ENCODE measurements around the gene SUN2.

SUN2 gene

DNA sequence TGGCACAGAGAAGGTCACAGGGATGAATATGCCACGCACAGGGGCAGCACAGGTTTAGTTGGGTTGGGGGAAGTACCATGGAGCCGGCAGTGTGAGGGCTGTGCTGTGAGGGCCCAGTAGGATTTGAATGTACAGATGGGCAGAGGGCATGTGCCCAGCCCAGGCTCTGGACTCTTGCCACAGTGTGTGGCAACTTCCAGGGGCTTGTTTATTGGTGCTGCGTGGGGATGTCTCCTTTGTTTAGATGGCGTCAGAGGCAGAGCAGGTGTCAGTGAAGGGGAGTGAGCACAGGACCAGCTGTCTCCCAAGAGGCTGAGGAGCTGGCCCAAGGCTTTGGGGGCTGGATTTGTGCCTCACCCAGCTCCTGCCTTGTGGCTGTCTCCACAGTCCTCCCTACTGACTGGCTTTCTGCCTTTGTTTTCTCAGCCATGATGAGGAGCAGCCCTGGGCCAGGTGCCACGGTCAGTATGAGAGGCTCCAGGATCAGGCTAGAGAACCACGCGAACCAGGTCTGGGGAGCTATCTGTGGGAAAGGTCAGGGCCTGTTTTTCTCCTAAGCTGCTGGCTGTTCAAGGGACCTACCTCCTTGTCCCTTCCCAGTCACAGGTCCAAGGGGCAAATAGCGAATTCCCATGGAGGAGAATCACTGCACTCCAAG is 21.9 kb downstream of the SUN2 start:
- peak in 1 of 6 experiments; percentile 42 for DNase-seq

DNA sequence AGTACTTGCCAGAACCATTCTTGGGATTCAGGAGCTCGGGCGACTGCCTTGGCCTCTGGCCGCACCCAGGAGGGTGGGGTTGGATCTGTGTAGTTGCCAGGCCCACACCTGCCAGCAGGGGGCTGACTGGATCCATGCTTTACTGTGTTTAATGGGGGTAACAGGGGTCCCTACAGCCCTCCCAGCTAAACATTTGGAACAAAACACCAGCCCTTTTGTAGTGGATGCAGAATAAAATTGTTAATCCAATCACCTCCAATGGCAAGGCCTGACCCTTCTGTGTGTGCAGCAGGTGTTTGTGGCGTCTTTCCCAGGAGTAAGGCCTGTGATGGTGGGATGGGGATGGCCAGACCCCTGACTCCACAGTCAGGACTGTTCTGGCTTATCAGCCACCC is 22.5 kb downstream of the SUN2 start:
- peak in 5 of 6 experiments; percentile 20 to 57 (median 38) for DNase-seq

DNA sequence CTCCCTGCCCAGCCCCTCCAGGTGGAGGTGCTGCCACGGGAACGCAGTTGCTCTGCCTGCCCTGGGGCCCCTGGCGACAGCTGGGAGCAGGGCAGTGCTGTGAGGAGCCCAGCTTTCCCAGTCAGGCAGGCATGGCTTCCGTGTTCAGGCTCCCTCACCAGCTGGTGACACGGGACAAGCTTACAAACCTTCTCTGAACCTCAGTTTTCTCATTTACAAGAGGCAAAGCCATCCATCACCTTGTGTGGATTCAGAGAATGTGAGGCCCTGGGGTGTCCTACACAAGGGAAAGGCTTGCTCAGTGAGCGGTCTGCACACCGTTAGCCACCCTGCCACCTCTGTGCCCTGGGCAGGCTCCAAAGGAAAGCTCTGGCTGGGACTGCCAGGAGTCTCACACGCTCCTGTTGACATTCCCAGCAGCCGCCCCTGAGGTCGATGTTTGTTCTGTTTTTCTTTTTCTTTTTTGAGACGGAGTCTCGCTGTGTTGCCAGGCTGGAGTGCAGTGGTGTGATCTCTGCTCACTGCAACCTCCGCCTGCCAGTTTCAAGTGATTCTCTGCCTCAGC is 23.5 kb downstream of the SUN2 start:
- peak in 1 of 6 experiments; percentile 40 for DNase-seq

DNA sequence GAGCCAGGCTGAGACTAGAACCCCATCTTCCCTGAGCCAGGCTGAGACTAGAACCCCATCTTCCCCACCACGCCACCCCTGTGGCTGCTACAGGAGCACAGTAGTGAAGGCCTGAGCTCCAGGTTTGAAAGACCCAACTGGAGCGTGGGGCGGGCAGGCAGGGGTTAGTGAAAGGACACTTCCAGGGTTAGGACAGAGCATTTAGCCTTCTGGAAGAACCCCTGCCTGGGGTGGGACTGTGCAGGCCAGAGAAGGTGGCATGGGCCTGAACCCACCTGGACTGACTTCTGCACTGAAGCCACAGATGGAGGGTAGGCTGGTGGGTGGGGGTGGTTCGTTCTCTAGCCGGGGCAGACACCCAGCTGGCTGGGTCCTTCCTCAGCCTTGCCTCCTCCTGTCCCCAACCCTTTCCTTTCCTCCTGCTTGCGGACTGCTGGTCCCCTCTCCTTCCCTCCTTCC is 24.1 kb downstream of the SUN2 start:
- peak in 1 of 6 experiments; percentile 37 for DNase-seq

DNA sequence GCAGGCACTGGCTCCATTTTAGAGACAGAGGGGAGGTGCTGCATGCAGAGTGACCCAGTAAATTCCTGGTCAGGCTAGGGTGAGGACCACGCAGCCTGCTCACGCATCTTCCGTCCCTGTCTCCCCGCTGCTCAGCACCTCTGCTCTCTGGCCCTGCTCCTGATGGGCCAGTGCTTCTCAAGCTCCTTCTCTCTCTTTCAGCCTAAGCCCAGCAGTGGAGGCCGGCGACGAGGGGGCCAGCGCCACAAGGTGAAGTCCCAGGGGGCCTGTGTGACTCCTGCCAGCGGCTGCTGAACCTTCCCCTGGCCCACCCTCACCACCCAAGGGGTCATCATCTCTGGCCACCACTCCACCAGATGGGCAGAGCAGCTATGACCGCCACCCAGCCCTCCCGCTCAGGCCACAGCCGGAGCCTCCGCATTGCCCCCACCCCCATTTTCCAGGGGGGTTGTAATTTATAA is 25.4 kb downstream of the SUN2 start:
- no peak for DNase-seq

GRCh38 chr22:38729946-38730345 is 25.9 kb downstream of the SUN2 start:
- DNase-seq = no peak

GRCh38 chr22:38728871-38729796 is 26.7 kb downstream of the SUN2 start:
- DNase-seq = no peak

GRCh38 chr22:38727530-38728451 is 28.0 kb downstream of the SUN2 start:
- DNase-seq = no peak

GRCh38 chr22:38727123-38727522 is 28.7 kb downstream of the SUN2 start:
- no peak for DNase-seq

- peak in 1 of 6 experiments; percentile 10 for DNase-seq
Measured at GRCh38 chr22:38725900-38726655, 29.7 kb downstream of the SUN2 start.

- DNase-seq = peak in 4 of 6 experiments; percentile 15 to 56 (median 34)
Measured at GRCh38 chr22:38724926-38725571, 30.7 kb downstream of the SUN2 start.

GRCh38 chr22:38724176-38724575 is 31.6 kb downstream of the SUN2 start:
- no peak for DNase-seq

GRCh38 chr22:38721551-38721950 is 34.2 kb downstream of the SUN2 start:
- DNase-seq = no peak

DNA sequence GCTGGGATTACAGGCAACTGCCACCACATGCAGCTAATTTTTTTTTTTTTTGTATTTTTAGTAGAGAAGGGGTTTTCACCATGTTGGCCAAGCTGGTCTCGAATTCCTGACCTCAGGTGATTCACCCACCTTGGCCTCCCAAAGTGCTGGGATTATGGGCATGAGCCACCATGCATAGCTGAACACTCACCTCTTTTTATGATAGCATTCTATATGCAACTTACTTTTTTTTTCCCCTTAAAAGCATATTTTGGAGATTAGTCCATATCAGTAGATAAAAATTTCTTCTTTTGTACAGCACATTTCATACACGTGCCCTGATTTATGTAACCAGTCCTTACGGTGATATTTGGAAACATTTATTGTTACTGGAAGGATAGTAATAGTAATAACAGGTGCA is 35.4 kb downstream of the SUN2 start:
- DNase-seq = no peak

- no peak for DNase-seq
Measured at GRCh38 chr22:38719196-38719595, 36.6 kb downstream of the SUN2 start.

DNA sequence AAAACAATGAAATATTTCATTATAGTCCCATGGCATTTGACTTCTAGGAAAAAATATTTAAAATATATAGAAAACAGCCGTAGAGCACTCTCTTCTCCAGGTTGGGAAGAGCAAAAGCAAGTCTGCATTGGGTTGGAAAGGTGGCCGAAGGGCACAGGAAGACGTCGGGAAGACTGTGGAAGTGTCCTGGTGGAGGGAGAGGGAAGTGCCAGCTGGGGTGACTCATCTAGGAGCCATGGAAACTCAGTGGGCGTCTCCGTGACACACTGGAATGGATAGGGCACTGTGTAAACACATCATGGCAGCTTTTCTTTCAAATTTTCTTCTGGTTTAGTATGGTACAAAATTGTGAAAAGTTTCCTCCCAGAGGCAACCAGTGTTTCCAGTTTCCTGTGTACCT is 37.4 kb downstream of the SUN2 start:
- no peak for DNase-seq

DNA sequence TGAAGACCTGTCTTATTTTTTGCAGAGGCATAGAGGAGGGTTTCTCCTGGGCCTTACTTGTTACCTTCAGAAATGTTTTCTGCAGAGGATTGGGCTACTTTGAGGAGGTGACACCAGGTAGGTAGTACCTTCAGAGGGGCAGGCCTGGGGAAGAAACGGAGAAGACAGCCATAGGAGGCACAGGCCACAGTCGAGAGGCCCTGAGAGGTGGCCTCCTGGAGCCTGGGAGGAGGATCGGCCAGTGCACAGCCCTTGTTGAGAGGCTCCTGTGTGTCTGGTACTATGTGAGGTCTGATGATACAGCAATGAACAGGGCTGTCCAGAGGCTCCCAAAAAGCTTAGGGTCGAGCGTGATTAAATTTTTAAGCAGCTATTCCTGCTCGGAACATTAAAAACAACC is 38.6 kb downstream of the SUN2 start:
- DNase-seq = no peak

- no peak for DNase-seq
Measured at GRCh38 chr22:38716826-38717225, 39.0 kb downstream of the SUN2 start.

GRCh38 chr22:38716271-38716670 is 39.5 kb downstream of the SUN2 start:
- no peak for DNase-seq

DNA sequence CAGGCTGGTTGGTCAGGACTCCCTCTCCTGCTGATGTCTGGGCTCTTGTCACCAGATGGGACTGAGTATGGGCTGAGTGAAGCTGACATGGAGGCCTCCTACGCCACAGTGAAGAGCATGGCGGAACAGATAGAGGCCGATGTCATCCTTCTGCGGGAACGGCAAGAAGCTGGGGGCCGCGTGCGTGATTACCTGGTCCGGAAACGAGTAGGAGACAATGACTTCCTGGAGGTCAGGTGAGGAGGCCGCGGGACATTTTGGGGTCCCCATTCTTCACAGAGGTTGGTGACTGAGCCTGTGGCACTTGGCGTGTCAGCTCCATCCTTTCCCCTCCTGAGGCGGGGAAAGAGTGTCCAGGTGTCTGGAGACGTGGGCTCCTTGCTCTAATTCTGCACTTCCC is 39.9 kb downstream of the SUN2 start:
- no peak for DNase-seq

DNA sequence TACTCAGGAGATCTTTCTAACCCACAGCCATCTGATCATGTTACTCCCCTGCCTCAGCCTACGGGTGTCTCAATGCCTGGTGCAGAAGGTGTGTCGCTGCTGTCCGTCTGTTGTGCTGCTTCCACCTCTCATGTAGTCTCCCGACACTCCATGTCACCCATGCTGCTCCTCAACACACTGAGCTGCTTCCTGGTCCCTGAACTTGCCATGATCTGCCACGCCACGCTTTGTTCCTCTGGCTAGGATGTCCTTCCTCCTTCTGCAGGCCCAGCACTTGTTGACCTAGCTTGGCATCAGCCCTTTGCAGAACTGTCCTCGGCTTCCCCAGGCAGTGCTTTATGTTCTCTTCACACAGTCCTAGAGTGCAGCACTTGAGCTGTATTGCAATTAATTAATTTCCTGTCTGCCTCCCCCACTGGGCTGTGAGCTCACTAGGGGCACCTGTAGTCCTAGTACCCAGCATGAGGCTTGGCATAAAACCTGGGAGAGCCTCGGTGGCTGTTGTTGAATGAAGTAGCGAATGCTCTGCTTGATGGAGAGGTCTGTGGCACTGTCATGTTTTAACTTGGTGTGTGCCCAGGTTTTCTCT is 40.5 kb downstream of the SUN2 start:
- DNase-seq = no peak

All from stimulated activated naive CD4-positive, alpha-beta T cell (primary cell).